Measurements from ENCODE around the gene EXOC6B. TPM values are rescaled to one million over a fixed set of nuclear protein-coding genes. Genes with fewer than 3 reads are reported as not detected.

EXOC6B gene
- total RNA-seq, 1 experiment from 2014 or later, result 40.1 TPM

- H3K27ac Mint-ChIP-seq, result no peak overlapping the region
- Histone ChIP-seq H3K4me2 (ENCODE audit: insufficient read depth, insufficient read length, low read length) (no peak overlapping the region), H3K27ac (ENCODE audit: insufficient read length, low read depth, low read length) (no peak overlapping the region), H2BK20ac (ENCODE audit: low read depth, low read length, poor library complexity, severe bottlenecking) (no peak overlapping the region), H2AK5ac (ENCODE audit: insufficient read length, low read length) (no peak overlapping the region), H3K14ac (ENCODE audit: insufficient read depth, low read length) (no peak overlapping the region), H3K79me2 (ENCODE audit: insufficient read depth, low read length) (no peaks in the 10 kb centered on the region), H3K9me3 (ENCODE audit: control insufficient read depth, low read depth, low read length) (no peaks in the 10 kb centered on the region), H3K4me1 (ENCODE audit: insufficient read depth, low read length) (no peaks in the 10 kb centered on the region), H4K5ac (ENCODE audit: insufficient read length, low read depth, low read length) (no peak overlapping the region), H2BK12ac (ENCODE audit: insufficient read length, low read depth, low read length) (no peak overlapping the region), H3K4ac (ENCODE audit: low read depth, low read length) (no peak overlapping the region), H3K23me2 (ENCODE audit: insufficient read length, low read depth, low read length, poor library complexity, severe bottlenecking) (no peaks in the 10 kb centered on the region), H3K79me1 (ENCODE audit: insufficient read depth, low read depth, low read length, poor library complexity, severe bottlenecking) (no peaks in the 10 kb centered on the region), H2BK15ac (ENCODE audit: low read depth, low read length) (no peak overlapping the region), H2BK5ac (ENCODE audit: insufficient read length, low read length) (no peak overlapping the region), H2AFZ (ENCODE audit: low read length) (no peak overlapping the region), H3T11ph (ENCODE audit: low read length) (no peak overlapping the region), H4K8ac (replicated peaks; ENCODE audit: insufficient read length, low read depth, low read length) (no peak overlapping the region), H4K91ac (ENCODE audit: insufficient read length, low read depth, low read length) (no peak overlapping the region), H3K23ac (ENCODE audit: insufficient read length, low read depth, low read length) (no peak overlapping the region), H2BK120ac (ENCODE audit: low read depth, low read length, poor library complexity, severe bottlenecking) (no peak overlapping the region), H3K56ac (ENCODE audit: insufficient read length, low read depth, low read length) (no peak overlapping the region), H3K18ac (ENCODE audit: insufficient read length, low read depth, low read length) (no peak overlapping the region), H3K9ac (ENCODE audit: extremely low read depth, insufficient read length, low read length) (no peak overlapping the region), H4K20me1 (ENCODE audit: control insufficient read depth, insufficient read depth, insufficient read length) (no peaks in the 10 kb centered on the region), H3K27me3 (ENCODE audit: insufficient read depth, low read length) (no peaks in the 10 kb centered on the region)
- H3K27me3 Mint-ChIP-seq (ENCODE audit: low read depth), result no peaks in the 10 kb centered on the region
- peaks cover 2 to 7% of the 10 kb centered on the region in 2 experiments; a peak in 3 of 5 replicates for H3K9me3 Mint-ChIP-seq
- no peak overlapping the region for H3K4me3 Mint-ChIP-seq
- no peak for DNase-seq
- no peaks in the 10 kb centered on the region for H3K4me1 Mint-ChIP-seq
- TF ChIP-seq, protein P1, sequence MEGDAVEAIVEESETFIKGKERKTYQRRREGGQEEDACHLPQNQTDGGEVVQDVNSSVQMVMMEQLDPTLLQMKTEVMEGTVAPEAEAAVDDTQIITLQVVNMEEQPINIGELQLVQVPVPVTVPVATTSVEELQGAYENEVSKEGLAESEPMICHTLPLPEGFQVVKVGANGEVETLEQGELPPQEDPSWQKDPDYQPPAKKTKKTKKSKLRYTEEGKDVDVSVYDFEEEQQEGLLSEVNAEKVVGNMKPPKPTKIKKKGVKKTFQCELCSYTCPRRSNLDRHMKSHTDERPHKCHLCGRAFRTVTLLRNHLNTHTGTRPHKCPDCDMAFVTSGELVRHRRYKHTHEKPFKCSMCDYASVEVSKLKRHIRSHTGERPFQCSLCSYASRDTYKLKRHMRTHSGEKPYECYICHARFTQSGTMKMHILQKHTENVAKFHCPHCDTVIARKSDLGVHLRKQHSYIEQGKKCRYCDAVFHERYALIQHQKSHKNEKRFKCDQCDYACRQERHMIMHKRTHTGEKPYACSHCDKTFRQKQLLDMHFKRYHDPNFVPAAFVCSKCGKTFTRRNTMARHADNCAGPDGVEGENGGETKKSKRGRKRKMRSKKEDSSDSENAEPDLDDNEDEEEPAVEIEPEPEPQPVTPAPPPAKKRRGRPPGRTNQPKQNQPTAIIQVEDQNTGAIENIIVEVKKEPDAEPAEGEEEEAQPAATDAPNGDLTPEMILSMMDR (conservative IDR thresholded peaks at IDR 0.05), result no peak
- H3K36me3 Mint-ChIP-seq (ENCODE audit: insufficient read depth in 1 of 3, low read depth in 3 of 3), result peaks cover 0 to 3% (median 2%) of the 10 kb centered on the region in 3 experiments; a peak in 3 of 7 replicates
- WGBS (ENCODE audit: extremely low coverage, insufficient read length, low lambda C conversion rate), result no CpG with 5 or more reads among the region's 1 CpG
Observed at GRCh38 chr2:72412214-72412613, 413.6 kb downstream of the EXOC6B start.
